PFSK-1 (cell line): ENCODE data around the gene PRDM8.

Experiments used
- FOXP2 ChIP-seq: optimal IDR thresholded peaks from 2 replicates; pipeline ENCODE3; 2011; ENCODE audit warnings: borderline replicate concordance, control low read depth, inconsistent platforms; ENCODE audit not compliant: insufficient read depth; ENCODE audit errors: extremely low read length, extremely low read depth
- POLR2AphosphoS5 ChIP-seq: IDR thresholded peaks from 2 replicates; pipeline ENCODE4 v1.6.1; 2012; ENCODE audit warnings: low read depth, mild to moderate bottlenecking, control low read depth, low read length, moderate library complexity
- REST ChIP-seq, 2 experiments: IDR thresholded peaks; 2 replicates each; pipeline versions ENCODE4 v1.6.1 to v1.8.0; 2011 to 2012; ENCODE audit warnings: low read depth in 2 of 2, low read length in 2 of 2, control low read depth in 1 of 2, inconsistent platforms in 1 of 2, mild to moderate bottlenecking in 1 of 2, moderate library complexity in 1 of 2; ENCODE audit not compliant: insufficient read depth in 1 of 2
- SIN3A ChIP-seq: IDR thresholded peaks from 2 replicates; pipeline ENCODE4 v1.6.1; 2012; ENCODE audit warnings: mild to moderate bottlenecking, low read length, moderate library complexity, borderline replicate concordance; ENCODE audit not compliant: insufficient read depth
- TAF1 ChIP-seq: IDR thresholded peaks from 2 replicates; pipeline ENCODE4 v1.6.1; 2012; ENCODE audit warnings: low read length, control low read depth, borderline replicate concordance; ENCODE audit not compliant: insufficient read depth

Gene PRDM8

GRCh38 chr4:80186676-80187075 is 10.6 kb upstream of the PRDM8 start:
- TF ChIP-seq POLR2AphosphoS5 (no peak), SIN3A (no peak), FOXP2 (no peak), TAF1 (no peak), REST (IDR thresholded peaks at IDR 0.05; ENCODE audit: insufficient read depth in 1 of 2, low read depth in 2 of 2, low read length in 2 of 2) (no peak)

- TF ChIP-seq FOXP2, result no peak
- TF ChIP-seq REST (IDR thresholded peaks at IDR 0.05; ENCODE audit: insufficient read depth in 1 of 2, low read depth in 2 of 2, low read length in 2 of 2), result no peak
- TF ChIP-seq TAF1, result no peak
- no peak for TF ChIP-seq SIN3A
- no peak for TF ChIP-seq POLR2AphosphoS5
Measured at GRCh38 chr4:80187677-80188076, 9.6 kb upstream of the PRDM8 start.

GRCh38 chr4:80188457-80188800 is 8.9 kb upstream of the PRDM8 start:
- TF ChIP-seq SIN3A (no peak), POLR2AphosphoS5 (no peak), FOXP2 (no peak), REST (IDR thresholded peaks at IDR 0.05; ENCODE audit: insufficient read depth in 1 of 2, low read depth in 2 of 2, low read length in 2 of 2) (no peak), TAF1 (no peak)

DNA sequence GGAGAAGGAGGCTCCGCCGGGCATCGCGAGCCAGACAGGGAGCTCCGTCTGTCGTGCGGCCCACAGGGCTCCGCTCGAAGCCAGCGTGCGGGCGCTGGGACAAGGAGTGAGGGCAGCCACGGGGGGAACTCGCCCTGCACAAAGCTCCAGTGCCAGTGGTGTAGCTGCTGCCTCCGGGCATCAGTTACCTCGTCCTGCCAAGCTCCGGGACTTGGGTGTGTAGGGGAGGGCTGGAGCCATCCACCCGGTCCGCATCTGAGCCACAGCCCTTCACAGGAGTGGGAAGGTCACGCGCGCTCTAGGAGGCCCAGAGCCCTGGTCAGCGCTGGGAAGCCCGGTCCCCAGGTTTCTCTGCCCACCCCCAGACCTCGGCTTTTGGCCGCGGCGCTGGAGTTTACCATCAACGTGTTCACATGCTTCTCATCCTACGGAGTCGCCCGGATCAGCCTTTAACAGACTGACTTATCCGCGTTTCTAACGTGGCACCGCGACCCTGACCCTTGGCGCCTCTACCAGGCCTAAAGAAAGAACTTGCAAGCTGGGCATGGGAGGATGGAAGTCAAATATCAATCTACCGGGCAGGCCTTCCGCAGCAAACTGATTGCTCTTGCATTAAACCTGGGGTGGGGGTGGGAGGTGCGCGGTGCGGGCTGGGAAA is 8.4 kb upstream of the PRDM8 start:
- TF ChIP-seq SIN3A (no peak), REST (IDR thresholded peaks at IDR 0.05; ENCODE audit: insufficient read depth in 1 of 2, low read depth in 2 of 2, low read length in 2 of 2) (no peak), FOXP2 (no peak), POLR2AphosphoS5 (no peak), TAF1 (no peak)

DNA sequence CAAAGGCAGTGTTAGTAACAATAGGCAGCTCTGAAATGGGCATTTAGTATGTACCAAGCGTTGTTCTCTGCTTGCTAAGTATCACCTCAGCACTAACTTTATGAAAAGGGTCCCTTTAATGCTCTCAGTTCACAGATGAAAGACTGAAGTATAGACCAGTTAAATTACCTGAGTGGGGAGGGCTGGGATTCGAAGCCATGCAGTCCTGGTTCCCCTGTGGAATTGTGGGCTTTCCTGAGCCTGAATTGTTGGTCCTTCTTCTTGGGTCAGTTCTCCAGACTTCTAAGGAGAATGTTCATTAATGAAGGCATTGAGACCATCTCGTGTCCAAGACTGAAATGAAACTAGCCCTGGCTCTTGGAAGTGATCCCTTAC is 7.7 kb upstream of the PRDM8 start:
- TF ChIP-seq SIN3A, result no peak
- no peak for TF ChIP-seq POLR2AphosphoS5
- no peak for TF ChIP-seq TAF1
- TF ChIP-seq FOXP2, result no peak
- no peak for TF ChIP-seq REST (IDR thresholded peaks at IDR 0.05; ENCODE audit: insufficient read depth in 1 of 2, low read depth in 2 of 2, low read length in 2 of 2)
